ENCODE data around the gene IL16. TPM values are rescaled to one million over a fixed set of nuclear protein-coding genes. Genes with fewer than 3 reads are reported as not detected.

IL16 gene
- total and polyA plus RNA-seq, 4 donors = 1.9 to 6.9 (median 4.4) TPM

- Histone ChIP-seq H3K4me3 (ENCODE audit: low read depth in 1 of 3, low read length in 3 of 3) (no peak overlapping the region), H3K27me3 (ENCODE audit: control insufficient read depth in 4 of 4, insufficient read depth in 4 of 4, low read length in 3 of 4) (no peaks in the 10 kb centered on the region), H3K27ac (ENCODE audit: low read depth in 1 of 2, low read length in 2 of 2) (no peak overlapping the region), H3K9ac (ENCODE audit: low read depth in 1 of 2, low read length in 2 of 2) (no peak overlapping the region), H3K36me3 (ENCODE audit: control insufficient read depth in 4 of 4, insufficient read depth in 3 of 4, low read depth in 1 of 4, low read length in 3 of 4) (no peaks in the 10 kb centered on the region), H3K9me3 (ENCODE audit: control insufficient read depth in 4 of 4, low read length in 3 of 4) (no peaks in the 10 kb centered on the region), H3K4me1 (ENCODE audit: control insufficient read depth in 4 of 4, insufficient read depth in 4 of 4, low read length in 3 of 4) (no peaks in the 10 kb centered on the region)
- no peak for DNase-seq (ENCODE audit: low spot score)
- WGBS = 87% methylated on average over 12 of the region's 12 CpGs
- TF ChIP-seq CTCF (IDR thresholded peaks at IDR 0.05; ENCODE audit: low read depth, low read length, missing input control) (no peak), FOXA1 (IDR thresholded peaks at IDR 0.05) (no peak), ZBTB33 (IDR thresholded peaks at IDR 0.05) (no peak), JUND (IDR thresholded peaks at IDR 0.05) (no peak), RXRA (IDR thresholded peaks at IDR 0.05) (no peak)
Measured at GRCh38 chr15:81292523-81293001, 95.9 kb downstream of the IL16 start.

GRCh38 chr15:81293728-81294515, 97.2 kb downstream of the IL16 start:
- TF ChIP-seq RAD21 (IDR thresholded peaks at IDR 0.05) (no peak), ATF3 (IDR thresholded peaks at IDR 0.05) (no peak), SP1 (IDR thresholded peaks at IDR 0.05) (no peak), JUND (IDR thresholded peaks at IDR 0.05) (no peak), EGR1 (IDR thresholded peaks at IDR 0.05; ENCODE audit: low read depth in 2 of 2) (no peak), YY1 (IDR thresholded peaks at IDR 0.05) (no peak), FOXA2 (IDR thresholded peaks at IDR 0.05) (no peak), FOXA1 (IDR thresholded peaks at IDR 0.05) (no peak), MAX (IDR thresholded peaks at IDR 0.05) (no peak), GABPA (IDR thresholded peaks at IDR 0.05 in 1 of 2, conservative IDR thresholded peaks at IDR 0.05 in 1 of 2) (no peak), HNF4G (IDR thresholded peaks at IDR 0.05) (no peak), HNF4A (conservative IDR thresholded peaks at IDR 0.05) (no peak), REST (IDR thresholded peaks at IDR 0.05) (no peak), TAF1 (conservative IDR thresholded peaks at IDR 0.05) (no peak), ZBTB33 (IDR thresholded peaks at IDR 0.05) (no peak), CTCF (IDR thresholded peaks at IDR 0.05; ENCODE audit: low read depth, low read length, missing input control) (no peak), RXRA (IDR thresholded peaks at IDR 0.05) (no peak), NR2F2 (IDR thresholded peaks at IDR 0.05) (no peak)
- H3K9me3 ChIP-seq (ENCODE audit: control insufficient read depth in 4 of 4, low read length in 3 of 4) = no peaks in the 10 kb centered on the region

More at GRCh38 chr15:81293728-81294515, 97.2 kb downstream of the IL16 start:
- Histone ChIP-seq H3K4me3 (ENCODE audit: low read depth in 1 of 3, low read length in 3 of 3) (no peak overlapping the region), H3K27me3 (ENCODE audit: control insufficient read depth in 4 of 4, insufficient read depth in 4 of 4, low read length in 3 of 4) (no peaks in the 10 kb centered on the region), H3K27ac (ENCODE audit: low read depth in 1 of 2, low read length in 2 of 2) (peak overlapping the region; percentile 21 to 58), H3K4me1 (ENCODE audit: control insufficient read depth in 4 of 4, insufficient read depth in 4 of 4, low read length in 3 of 4) (peaks cover 0 to 6% (median 0%) of the 10 kb centered on the region in 4 donors), H3K36me3 (ENCODE audit: control insufficient read depth in 4 of 4, insufficient read depth in 3 of 4, low read depth in 1 of 4, low read length in 3 of 4) (no peaks in the 10 kb centered on the region), H3K9ac (ENCODE audit: low read depth in 1 of 2, low read length in 2 of 2) (peak overlapping the region in 1 of 2 donors; percentile 12)
- 68% methylated on average over 9 of the region's 9 CpGs for WGBS
- DNase-seq (ENCODE audit: low spot score) = no peak

Measured in liver (tissue), 9 donors.